WERI-Rb-1 (cell line): Measurements from ENCODE around the gene GRM5.
"Not testable (repeated sequence)": the region's sequence is repeated elsewhere in the genome, so short reads cannot be mapped to it uniquely, and the experiment has no call there.

Source experiments
- DNase-seq: peaks from one replicate; pipeline ENCODE4 v3.0.0-alpha.2; 2020
- H3K27ac ChIP-seq: fragments of 250-450 bp; sonication (Bioruptor Pico); 2 replicates; pipeline ENCODE4 v1.5.1; 2020; ENCODE audit warnings: mild to moderate bottlenecking, moderate library complexity
- H3K27me3 ChIP-seq: fragments of 250-450 bp; sonication (Bioruptor Pico); 2 replicates; pipeline ENCODE4 v1.5.1; 2021; ENCODE audit warnings: mild to moderate bottlenecking, low read depth, moderate library complexity; ENCODE audit not compliant: insufficient read depth, severe bottlenecking
- H3K36me3 ChIP-seq: fragments of 250-450 bp; sonication (Bioruptor Pico); 2 replicates; pipeline ENCODE4 v1.5.1; 2020; ENCODE audit warnings: mild to moderate bottlenecking, moderate library complexity
- H3K4me3 ChIP-seq: 2 replicates; pipeline ENCODE4 v1.5.1; 2011; ENCODE audit warnings: low read depth, mild to moderate bottlenecking, control low read depth, low read length
- H3K9me3 ChIP-seq: fragments of 250-450 bp; sonication (Bioruptor Pico); 2 replicates; pipeline ENCODE4 v1.5.1; 2021; ENCODE audit warnings: mild to moderate bottlenecking, moderate library complexity; ENCODE audit not compliant: severe bottlenecking
- CTCF ChIP-seq: IDR thresholded peaks from 2 replicates; pipeline ENCODE4 v1.5.1; 2011; ENCODE audit warnings: low read depth, mild to moderate bottlenecking, control low read depth, inconsistent platforms, low read length

The GRM5 gene

DNA sequence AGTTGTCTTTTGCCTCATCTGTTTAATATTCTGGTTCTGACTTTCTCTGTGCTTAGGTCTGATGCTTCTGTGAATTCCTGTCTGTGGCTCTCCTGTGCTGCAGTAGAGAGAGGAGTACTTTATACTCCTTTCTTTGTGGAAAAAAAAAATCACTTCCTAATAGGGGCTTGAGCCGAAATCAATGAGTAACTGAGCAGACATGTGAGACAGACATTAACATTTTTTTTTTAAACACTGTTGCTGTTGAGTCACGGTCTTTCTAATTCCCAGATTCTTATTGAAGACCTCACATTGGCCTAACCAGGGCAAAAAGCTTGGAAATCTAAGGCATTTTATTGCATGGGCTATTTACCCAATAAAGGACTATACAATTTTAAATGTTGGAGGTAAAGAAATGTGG, 86.1 kb downstream of the GRM5 start:
- DNase-seq: no peak
- Histone ChIP-seq H3K4me3 (no peak overlapping the region), H3K27me3 (no peaks in the 10 kb centered on the region), H3K36me3 (no peaks in the 10 kb centered on the region), H3K27ac (no peak overlapping the region), H3K9me3 (no peaks in the 10 kb centered on the region)
- no peak for TF ChIP-seq CTCF

DNA sequence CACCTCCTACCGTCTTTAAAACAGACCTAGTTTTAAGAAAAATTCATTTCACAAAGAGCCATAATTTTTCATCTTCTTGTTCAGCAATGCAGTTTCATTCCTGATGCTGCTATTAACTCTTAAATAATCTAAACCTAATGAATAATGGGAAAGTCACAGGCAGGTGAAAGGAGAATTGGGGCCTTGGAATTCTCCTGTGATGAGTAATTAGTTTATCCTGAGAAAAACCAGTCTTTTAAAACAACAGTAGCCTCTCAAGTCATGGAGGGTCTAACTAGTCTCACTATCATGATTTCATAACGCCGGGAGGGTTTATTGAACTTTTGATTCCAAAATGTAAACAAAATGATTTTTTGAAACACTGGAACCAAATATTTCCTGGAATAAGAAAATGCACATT, 86.8 kb downstream of the GRM5 start:
- H3K36me3 ChIP-seq, DNase-seq, H3K27me3 ChIP-seq, H3K27ac ChIP-seq, H3K9me3 ChIP-seq, H3K4me3 ChIP-seq: not testable (repeated sequence)

DNA sequence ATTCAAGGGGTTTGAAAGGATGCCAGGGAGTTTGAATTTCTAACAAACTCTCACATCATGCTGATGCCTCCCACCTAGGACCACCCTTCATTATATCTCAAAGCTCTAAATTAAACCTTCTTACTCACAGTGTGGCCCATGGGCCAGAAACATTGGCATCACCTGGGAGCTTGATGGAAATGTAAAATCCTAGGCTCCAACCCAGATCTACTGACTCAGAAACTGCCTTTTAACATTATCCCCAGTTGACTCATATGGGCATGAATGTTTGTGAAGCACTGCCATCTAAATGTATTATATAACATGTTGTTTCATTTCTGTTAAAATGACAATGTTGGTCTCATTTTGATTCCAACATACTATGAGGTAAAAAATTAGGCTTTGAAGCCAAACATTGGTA, 90.3 kb downstream of the GRM5 start:
- not testable (repeated sequence) for H3K4me3 ChIP-seq, H3K36me3 ChIP-seq, H3K9me3 ChIP-seq, H3K27me3 ChIP-seq, DNase-seq, H3K27ac ChIP-seq

- Histone ChIP-seq H3K9me3 (no peaks in the 10 kb centered on the region), H3K4me3 (no peak overlapping the region), H3K27ac (no peak overlapping the region), H3K27me3 (no peaks in the 10 kb centered on the region), H3K36me3 (no peaks in the 10 kb centered on the region)
- no peak for TF ChIP-seq CTCF
- no peak for DNase-seq
Observed at GRCh38 chr11:88972210-88972609, 93.6 kb downstream of the GRM5 start.

GRCh38 chr11:88961621-88962020, 104.2 kb downstream of the GRM5 start:
- not testable (repeated sequence) for H3K27me3 ChIP-seq, DNase-seq, H3K36me3 ChIP-seq, H3K27ac ChIP-seq, H3K4me3 ChIP-seq, H3K9me3 ChIP-seq

GRCh38 chr11:88959857-88960256, 105.9 kb downstream of the GRM5 start:
- H3K27me3 ChIP-seq, H3K36me3 ChIP-seq, H3K4me3 ChIP-seq, DNase-seq, H3K27ac ChIP-seq, H3K9me3 ChIP-seq: not testable (repeated sequence)

GRCh38 chr11:88950975-88951374, 114.8 kb downstream of the GRM5 start:
- no peak overlapping the region for H3K27ac ChIP-seq
- H3K4me3 ChIP-seq: no peak overlapping the region
- no peaks in the 10 kb centered on the region for H3K36me3 ChIP-seq
- no peaks in the 10 kb centered on the region for H3K9me3 ChIP-seq
- DNase-seq: no peak
- no peak for TF ChIP-seq CTCF
- H3K27me3 ChIP-seq: no peaks in the 10 kb centered on the region

DNA sequence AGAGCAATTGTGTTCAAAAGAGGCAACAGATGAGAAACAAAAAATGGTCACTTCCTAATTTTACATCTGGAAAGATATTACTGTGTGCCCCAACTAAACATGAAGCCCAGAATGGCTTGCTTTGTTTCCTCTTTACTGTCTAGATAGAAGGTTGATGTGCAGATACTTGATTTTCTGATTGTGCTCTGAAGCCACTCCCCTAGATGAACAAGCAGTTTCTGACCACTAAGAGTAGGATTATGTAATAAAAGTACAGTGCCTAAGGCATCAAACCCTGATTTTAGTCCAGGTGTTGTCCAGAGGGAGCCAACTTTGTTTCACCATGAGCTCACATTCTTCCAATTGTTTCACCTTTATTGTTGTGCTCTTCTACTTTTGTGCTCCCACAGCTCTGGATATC, 116.9 kb downstream of the GRM5 start:
- DNase-seq, H3K27ac ChIP-seq, H3K27me3 ChIP-seq, H3K4me3 ChIP-seq, H3K9me3 ChIP-seq, H3K36me3 ChIP-seq: not testable (repeated sequence)

DNA sequence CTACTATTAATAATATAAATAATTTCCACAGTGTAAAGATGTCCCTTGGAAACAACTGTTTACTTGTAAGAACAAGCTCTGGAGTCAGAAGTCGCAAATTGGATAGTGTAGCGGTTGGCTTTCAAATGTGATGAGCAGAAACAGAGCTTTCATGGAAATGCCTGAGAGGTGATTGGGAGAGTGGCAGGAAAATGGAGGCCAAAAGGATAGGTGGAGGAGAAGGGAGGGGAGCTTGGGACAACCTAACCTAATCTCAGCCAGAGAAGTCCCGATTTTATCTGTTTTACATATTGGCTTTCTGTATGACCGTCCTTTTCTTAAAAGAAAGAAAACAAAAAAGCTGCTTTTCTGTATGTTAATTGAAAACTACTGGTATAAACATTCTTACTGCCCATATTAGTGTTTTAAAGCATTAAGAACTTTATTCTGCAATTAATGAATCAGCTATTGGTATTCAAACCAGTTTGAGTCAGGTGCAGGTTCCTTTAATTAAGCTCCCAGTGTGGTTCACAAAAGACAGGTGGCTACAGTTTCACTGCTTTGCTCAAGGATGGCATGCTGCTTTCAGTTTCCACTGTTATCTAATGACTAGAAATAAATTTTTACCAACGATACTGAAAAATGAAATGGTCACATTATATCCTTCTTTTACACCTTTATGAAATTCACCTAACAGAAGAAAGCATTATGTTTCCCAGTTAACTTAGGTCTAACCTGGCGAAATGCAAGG, 117.8 kb downstream of the GRM5 start:
- not testable (repeated sequence) for DNase-seq, H3K36me3 ChIP-seq, H3K27me3 ChIP-seq, H3K9me3 ChIP-seq, H3K4me3 ChIP-seq, H3K27ac ChIP-seq

- DNase-seq, H3K36me3 ChIP-seq, H3K9me3 ChIP-seq: not testable (repeated sequence)
Observed at GRCh38 chr11:88929665-88930064, 136.1 kb downstream of the GRM5 start.

DNA sequence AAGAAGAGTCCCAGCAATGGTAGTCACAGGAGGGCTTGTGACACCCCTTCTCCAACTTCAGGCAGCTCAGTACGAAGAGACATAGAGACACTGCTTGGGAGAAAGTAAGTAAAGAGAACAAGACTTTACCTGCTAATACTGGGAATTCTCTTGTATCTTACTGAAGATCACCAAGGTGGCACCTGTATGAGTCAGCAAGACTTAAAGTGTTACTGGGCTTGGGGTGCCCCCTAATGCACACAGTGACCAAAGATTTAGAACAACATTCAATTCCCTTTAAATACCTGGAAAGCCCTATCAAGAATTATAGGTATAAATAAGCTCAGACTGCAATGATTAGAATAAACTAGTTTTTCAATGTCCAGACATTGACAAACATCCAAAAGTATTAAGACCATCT, 148.7 kb downstream of the GRM5 start:
- DNase-seq, H3K4me3 ChIP-seq, H3K27me3 ChIP-seq, H3K36me3 ChIP-seq, H3K9me3 ChIP-seq, H3K27ac ChIP-seq: not testable (repeated sequence)

More at GRCh38 chr11:88929665-88930064, 136.1 kb downstream of the GRM5 start:
- H3K27ac ChIP-seq, H3K27me3 ChIP-seq, H3K4me3 ChIP-seq: not testable (repeated sequence)
